Skeletal muscle tissue (tissue), 4 donors: Measurements from ENCODE around the gene CNIH3. TPM values are rescaled to one million over a fixed set of nuclear protein-coding genes. Genes with fewer than 3 reads are reported as not detected.

Experiments used
- H3K27ac ChIP-seq: one replicate; pipeline ENCODE4 v1.7.0; 2013; ENCODE audit warnings: mild to moderate bottlenecking, low read depth, low read length, inconsistent platforms
- H3K27me3 ChIP-seq, 3 donors: one replicate each; pipeline ENCODE4 v1.7.0; 2013; ENCODE audit warnings: low read length in 3 of 3; ENCODE audit not compliant: control insufficient read depth in 3 of 3, insufficient read depth in 3 of 3
- H3K36me3 ChIP-seq, 3 donors: one replicate each; pipeline ENCODE4 v1.7.0; 2013; ENCODE audit warnings: low read length in 3 of 3; ENCODE audit not compliant: control insufficient read depth in 3 of 3, insufficient read depth in 3 of 3
- H3K4me1 ChIP-seq, 3 donors: one replicate each; pipeline ENCODE4 v1.7.0; 2013; ENCODE audit warnings: low read length in 3 of 3, mild to moderate bottlenecking in 3 of 3; ENCODE audit not compliant: control insufficient read depth in 3 of 3, insufficient read depth in 3 of 3
- H3K4me3 ChIP-seq, 3 donors: one replicate each; pipeline ENCODE4 v1.7.0; 2013; ENCODE audit warnings: low read length in 3 of 3
- H3K9ac ChIP-seq, 3 donors: one replicate each; pipeline ENCODE4 v1.7.0; 2013; ENCODE audit warnings: low read length in 3 of 3, mild to moderate bottlenecking in 3 of 3, moderate library complexity in 2 of 3, low read depth in 1 of 3
- H3K9me3 ChIP-seq, 3 donors: one replicate each; pipeline ENCODE4 v1.7.0; 2013; ENCODE audit warnings: low read length in 3 of 3; ENCODE audit not compliant: control insufficient read depth in 3 of 3
- total RNA-seq: library from RNA; depleted of rRNA; stranded (reverse); fragments of >200 nt; gene quantifications from one replicate; pipeline ENCODE4 v1.2.3, GENCODE V29; 2014
- donor health status: Osteomylitis.

The CNIH3 gene
- total RNA-seq, 1 donor from 2014 or later = 4.2 TPM

DNA sequence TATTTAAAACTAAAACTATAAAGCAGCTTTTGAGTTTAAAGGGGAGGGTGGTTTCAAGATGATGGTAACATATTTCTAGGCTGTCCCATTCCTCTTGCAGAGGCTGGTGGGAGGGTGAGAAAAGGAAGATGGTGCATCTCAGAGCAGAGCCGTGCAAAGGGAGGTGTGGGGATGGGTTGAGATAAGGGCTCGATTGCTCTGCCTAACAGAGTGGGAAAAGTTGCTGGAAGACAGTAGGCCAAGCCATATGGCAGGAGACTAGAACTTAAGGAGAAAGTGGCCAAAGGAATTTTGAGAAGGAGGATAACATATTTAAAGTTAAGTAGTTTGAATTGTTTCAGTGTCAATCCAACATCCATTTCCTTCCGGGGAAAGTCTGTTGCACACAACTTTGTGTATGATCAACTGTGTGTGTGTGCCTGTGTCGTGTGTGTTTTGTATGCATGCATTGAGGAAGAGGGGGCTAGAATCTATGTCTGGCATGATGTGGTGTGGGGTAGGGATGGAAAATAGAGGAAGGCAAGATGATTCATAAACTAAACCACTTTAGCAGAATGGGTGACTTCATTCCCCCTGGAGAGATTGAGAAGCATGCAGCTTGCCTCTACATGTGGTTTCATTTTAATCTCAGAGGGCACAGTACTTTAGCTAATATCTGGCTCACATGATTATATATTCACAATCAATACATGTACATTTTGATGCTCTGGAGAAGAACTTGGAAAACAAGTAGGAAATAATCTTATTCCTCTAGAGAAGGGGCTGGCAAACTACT is 168.3 kb downstream of the CNIH3 start:
- H3K27me3 ChIP-seq = no peaks in the 10 kb centered on the region

DNA sequence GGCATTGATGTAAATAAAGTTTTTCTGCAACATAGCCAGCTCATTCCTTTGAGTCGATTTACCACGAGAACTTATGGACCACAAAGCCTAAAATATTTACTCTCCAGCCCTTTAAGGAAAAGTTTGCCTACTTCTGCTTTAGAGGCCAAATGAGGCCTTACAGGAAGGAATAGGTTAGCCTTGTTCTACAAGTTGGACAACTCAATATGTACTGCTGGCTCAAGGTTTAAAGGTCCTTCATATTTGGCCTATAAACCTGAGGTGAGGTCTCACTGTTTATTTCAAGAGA is 168.9 kb downstream of the CNIH3 start:
- H3K36me3 ChIP-seq = no peaks in the 10 kb centered on the region
- no peak overlapping the region for H3K9ac ChIP-seq
- H3K27ac ChIP-seq = no peak overlapping the region

More for the DNA sequence above, 168.3 kb downstream of the CNIH3 start:
- no peak overlapping the region for H3K27ac ChIP-seq
- no peak overlapping the region for H3K9ac ChIP-seq
- H3K9me3 ChIP-seq = no peaks in the 10 kb centered on the region
- H3K4me1 ChIP-seq = no peaks in the 10 kb centered on the region
- no peaks in the 10 kb centered on the region for H3K36me3 ChIP-seq
- H3K4me3 ChIP-seq = no peak overlapping the region

GRCh38 chr1:224785622-224786021 is 169.5 kb downstream of the CNIH3 start:
- H3K9me3 ChIP-seq = no peaks in the 10 kb centered on the region
- H3K4me3 ChIP-seq = no peak overlapping the region
- H3K4me1 ChIP-seq = no peaks in the 10 kb centered on the region
- no peaks in the 10 kb centered on the region for H3K36me3 ChIP-seq
- H3K27me3 ChIP-seq = no peaks in the 10 kb centered on the region
- no peak overlapping the region for H3K27ac ChIP-seq
- no peak overlapping the region for H3K9ac ChIP-seq

More for the DNA sequence above, 168.9 kb downstream of the CNIH3 start:
- H3K9me3 ChIP-seq = no peaks in the 10 kb centered on the region
- no peaks in the 10 kb centered on the region for H3K27me3 ChIP-seq
- H3K4me3 ChIP-seq = no peak overlapping the region
- no peaks in the 10 kb centered on the region for H3K4me1 ChIP-seq

GRCh38 chr1:224786533-224787250 is 170.6 kb downstream of the CNIH3 start:
- Histone ChIP-seq H3K27ac (no peak overlapping the region), H3K36me3 (no peaks in the 10 kb centered on the region), H3K9ac (no peak overlapping the region), H3K27me3 (no peaks in the 10 kb centered on the region), H3K9me3 (no peaks in the 10 kb centered on the region), H3K4me3 (no peak overlapping the region), H3K4me1 (no peaks in the 10 kb centered on the region)

DNA sequence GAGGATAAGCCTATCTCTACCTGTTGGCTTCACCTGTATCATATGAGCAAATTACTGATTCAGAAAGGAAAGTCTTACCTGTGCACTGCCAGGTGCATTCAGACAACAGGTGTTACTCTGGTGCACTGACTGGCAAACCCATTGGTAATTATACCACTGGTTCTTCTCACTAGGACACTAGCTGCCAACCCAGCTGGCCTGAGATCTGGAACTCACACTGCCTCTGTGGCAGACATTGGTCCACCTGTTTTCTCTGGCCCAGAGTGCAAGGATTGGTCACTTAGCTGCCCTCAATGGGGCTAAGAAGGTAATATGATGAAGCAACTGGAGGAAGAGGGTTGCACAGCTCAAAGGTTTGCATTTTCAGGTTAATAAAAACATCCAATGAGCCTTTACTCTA is 173.2 kb downstream of the CNIH3 start:
- H3K9ac ChIP-seq = no peak overlapping the region
- H3K4me3 ChIP-seq = no peak overlapping the region
- H3K9me3 ChIP-seq = no peaks in the 10 kb centered on the region
- no peaks in the 10 kb centered on the region for H3K4me1 ChIP-seq
- H3K27ac ChIP-seq = no peak overlapping the region
- no peaks in the 10 kb centered on the region for H3K36me3 ChIP-seq
- H3K27me3 ChIP-seq = no peaks in the 10 kb centered on the region

Other genes with a start within 250 kb of the CNIH3 start
- 64.2 TPM for gene WDR26, start 181.5 kb upstream of the CNIH3 start, total RNA-seq